ENCODE results near the gene MMP3.

DNA sequence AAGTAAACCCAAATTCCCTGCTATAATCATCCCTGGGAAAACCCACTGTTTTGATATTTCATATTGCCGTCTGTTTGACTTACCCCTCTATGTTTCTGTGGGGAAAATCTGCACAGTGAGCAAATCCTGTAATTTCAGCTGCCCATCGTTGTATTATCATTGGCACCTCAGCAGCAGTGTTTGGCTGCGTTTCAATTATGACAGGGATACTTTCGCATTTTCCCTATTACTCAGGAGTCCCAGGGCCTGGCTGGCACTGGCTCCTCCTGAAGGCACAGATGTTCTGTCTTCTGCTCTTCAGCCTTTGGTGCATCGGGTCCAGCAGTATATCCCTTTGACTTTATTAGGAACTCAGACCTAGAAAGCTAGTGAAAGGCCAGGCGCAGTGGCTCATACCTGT, 43.6 kb upstream of the MMP3 start:
- TF ChIP-seq, protein P1, sequence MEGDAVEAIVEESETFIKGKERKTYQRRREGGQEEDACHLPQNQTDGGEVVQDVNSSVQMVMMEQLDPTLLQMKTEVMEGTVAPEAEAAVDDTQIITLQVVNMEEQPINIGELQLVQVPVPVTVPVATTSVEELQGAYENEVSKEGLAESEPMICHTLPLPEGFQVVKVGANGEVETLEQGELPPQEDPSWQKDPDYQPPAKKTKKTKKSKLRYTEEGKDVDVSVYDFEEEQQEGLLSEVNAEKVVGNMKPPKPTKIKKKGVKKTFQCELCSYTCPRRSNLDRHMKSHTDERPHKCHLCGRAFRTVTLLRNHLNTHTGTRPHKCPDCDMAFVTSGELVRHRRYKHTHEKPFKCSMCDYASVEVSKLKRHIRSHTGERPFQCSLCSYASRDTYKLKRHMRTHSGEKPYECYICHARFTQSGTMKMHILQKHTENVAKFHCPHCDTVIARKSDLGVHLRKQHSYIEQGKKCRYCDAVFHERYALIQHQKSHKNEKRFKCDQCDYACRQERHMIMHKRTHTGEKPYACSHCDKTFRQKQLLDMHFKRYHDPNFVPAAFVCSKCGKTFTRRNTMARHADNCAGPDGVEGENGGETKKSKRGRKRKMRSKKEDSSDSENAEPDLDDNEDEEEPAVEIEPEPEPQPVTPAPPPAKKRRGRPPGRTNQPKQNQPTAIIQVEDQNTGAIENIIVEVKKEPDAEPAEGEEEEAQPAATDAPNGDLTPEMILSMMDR (IDR thresholded peaks at IDR 0.05; ENCODE audit: borderline replicate concordance, extremely low read depth, low read length, poor library complexity, severe bottlenecking): no peak
- no peak for TF ChIP-seq EZH2 (IDR thresholded peaks at IDR 0.05; ENCODE audit: borderline replicate concordance, low read depth, low read length, severe bottlenecking)

All from DND-41 (cell line).